SW480 (cell line): ENCODE data around the gene SFSWAP.
"Not testable (repeated sequence)": the region's sequence is repeated elsewhere in the genome, so short reads cannot be mapped to it uniquely, and the experiment has no call there.

Experiments used
- DNase-seq: peaks from one replicate; pipeline ENCODE4 v3.0.0-alpha.2; 2016; ENCODE audit warnings: low spot score

The SFSWAP gene

DNA sequence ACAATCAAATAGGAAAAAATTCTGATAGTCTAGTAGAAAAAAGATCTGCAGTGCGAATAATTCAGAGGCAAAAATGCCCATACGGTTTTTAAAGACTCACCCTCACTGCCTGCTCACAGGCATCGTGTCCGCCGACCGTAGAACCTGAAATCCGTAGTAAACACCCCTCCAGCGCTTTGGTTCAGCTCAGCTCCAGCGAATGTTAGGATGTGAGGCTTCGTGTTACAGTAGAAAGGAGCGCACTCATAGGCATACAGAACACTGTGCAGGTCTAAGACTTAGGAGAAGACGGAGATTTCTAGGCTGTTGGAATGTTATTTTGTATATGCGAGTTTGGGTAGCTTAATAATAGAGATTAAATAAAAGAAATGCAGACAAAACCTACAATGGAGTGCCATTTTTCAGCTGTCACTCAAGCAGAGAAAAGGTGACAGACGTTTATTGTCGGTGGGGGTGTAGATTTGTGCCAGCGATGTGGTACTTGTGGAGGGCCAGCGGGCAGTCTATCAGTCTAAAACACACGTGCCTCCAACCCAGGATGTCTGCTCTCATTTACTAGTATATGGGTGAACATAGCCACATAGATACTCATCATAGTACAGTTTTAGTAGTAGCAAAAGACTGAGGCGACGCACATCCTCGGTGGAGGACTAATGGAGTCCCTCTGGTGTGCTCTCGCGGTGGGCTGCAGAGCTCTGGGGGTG is 25.7 kb downstream of the SFSWAP start:
- DNase-seq: no peak

DNA sequence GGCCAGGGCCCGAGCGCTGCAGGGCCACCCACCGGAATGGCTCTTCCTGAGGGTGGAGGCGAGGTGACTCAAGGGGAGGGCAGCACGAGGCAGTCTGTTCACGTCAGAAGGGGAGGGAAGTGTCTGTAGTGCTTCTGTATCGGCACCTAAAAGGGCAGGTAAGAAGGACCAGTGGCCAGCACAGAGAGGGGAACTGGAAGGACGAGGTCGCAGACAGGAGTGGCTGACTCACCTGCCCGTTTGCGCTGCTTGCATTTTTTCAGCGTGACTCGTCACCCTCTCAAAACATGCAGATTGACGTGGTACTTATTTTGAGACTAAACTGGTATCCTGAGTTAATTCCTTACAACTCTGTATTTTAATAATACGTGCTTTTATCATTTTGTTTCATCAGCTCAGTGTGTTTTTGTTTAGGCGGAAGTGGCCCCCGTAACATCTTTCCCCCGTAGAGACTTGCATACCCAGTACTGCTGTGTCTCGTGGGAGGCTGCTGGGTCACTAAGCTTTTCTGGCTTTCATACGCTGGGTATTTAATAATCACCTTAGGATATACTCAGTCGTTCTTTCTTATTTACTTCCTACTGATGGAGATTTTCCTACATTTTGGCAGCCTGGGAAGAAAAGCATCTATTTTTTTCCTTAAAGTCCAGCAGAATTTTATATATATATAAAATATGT is 26.4 kb downstream of the SFSWAP start:
- peak; percentile 69 for DNase-seq

GRCh38 chr12:131738196-131738595 is 27.3 kb downstream of the SFSWAP start:
- no peak for DNase-seq

DNA sequence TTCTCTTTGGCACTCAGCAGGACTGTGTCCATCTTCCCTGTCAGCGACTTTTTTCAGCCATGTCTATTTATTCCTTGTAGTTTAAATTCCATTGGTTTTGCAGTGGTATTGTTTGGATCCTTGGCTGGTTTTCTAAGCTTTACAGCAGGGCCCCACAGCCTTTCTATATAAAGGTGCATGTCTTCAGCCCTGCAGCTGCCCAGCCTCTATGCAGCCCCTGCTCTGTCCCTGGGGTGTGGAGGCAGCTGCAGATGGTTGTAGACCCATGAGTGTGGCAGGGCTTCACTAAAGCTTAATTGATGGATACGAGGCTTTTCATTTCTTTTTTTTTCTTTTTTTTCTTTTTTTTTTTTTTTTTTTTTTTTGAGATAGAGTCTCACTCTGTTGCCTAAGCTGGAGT is 29.7 kb downstream of the SFSWAP start:
- no peak for DNase-seq

- DNase-seq: not testable (repeated sequence)
These were observed 31.9 kb downstream of the SFSWAP start for GRCh38 chr12:131742761-131743160.

- DNase-seq: not testable (repeated sequence)
These were observed 32.5 kb downstream of the SFSWAP start for GRCh38 chr12:131743410-131743809.

DNA sequence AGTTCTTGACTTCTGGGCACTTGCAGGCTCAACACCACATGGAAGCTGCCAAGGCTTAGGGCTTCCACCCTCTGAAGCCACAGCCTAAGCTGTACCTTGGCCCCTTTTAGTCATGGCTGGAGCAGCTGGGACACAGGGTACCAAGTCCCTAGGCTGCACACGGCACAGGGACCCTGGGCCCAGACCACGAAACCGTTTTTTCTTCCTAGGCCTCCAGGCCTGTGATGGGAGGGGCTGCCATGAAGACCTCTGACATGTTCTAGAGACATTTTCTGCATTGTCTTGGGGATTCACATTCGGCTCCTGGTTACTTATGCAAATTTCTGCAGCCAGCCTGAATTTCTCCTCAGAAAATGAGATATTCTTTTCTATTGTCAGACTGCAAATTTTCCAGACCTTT is 33.0 kb downstream of the SFSWAP start:
- DNase-seq: not testable (repeated sequence)

DNA sequence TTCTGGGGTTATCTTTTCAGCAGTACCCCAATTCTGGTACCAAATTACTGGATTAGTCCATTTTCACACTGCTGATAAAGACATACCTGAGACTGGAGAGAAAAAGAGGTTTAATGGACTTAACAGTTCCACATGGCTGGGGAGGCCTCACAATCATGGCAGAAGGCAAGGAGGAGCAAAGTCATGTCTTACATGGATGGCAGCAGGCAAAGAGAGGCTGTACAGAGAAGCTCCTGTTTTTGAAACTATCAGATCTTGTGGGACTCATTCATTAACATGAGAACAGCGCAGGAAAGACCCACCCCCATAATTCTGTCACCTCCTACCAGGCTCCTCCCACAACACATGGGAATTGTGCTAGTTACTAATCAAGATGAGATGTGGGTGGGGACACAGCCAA is 33.8 kb downstream of the SFSWAP start:
- DNase-seq: not testable (repeated sequence)

DNA sequence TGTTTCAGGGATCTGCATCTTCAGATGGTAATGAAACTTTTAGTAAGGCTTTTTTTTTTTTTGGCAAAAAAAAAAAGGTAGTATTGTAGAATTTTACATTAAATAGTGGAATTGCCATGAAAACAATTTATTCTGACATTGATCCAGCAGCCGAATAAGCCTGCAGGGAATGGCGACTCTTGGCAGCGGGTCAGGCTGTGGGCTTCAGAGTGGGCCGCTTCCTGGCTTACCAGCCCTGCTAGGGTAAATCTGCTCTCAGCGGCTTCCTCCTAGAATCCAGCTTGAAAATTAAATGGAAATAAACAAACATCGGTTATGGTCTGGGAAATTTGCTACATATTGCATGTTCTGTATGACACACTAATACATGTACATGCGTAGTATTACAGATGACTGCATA is 34.8 kb downstream of the SFSWAP start:
- DNase-seq: no peak

GRCh38 chr12:131747276-131748177 is 36.6 kb downstream of the SFSWAP start:
- DNase-seq: no peak

DNA sequence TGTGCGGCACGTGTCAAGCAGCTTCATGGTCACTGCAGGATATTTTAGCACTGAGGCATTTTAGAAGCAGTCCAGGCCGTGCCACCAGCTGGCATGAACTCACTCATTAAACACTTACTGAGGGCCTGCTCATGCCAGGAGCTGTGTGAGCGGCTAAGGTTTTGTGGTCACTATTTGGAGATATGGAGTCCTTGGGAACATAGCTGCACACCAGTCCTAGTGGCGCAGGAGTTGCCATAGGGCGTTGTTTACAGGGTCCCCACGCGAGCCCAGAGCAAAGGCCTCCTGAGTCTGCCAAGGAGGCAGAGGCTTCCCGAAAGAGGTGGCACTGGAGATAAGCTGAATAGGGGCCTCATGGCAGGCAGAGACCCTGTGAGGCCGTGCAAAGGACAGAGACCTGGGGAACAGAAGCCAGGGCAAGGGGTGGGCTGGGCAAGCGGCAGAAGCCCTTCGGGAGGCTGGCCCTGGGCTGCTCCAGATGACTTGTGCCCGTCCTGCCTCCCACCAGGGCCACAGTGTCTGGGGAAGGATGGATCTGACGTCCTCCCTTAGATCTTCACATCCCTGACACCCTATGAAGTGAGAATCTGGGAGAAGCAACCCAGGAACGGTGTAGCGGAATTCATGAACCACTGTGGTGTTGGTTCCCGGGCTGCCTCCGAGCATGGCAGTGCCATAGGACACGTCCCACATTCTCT is 38.9 kb downstream of the SFSWAP start:
- DNase-seq: no peak

DNA sequence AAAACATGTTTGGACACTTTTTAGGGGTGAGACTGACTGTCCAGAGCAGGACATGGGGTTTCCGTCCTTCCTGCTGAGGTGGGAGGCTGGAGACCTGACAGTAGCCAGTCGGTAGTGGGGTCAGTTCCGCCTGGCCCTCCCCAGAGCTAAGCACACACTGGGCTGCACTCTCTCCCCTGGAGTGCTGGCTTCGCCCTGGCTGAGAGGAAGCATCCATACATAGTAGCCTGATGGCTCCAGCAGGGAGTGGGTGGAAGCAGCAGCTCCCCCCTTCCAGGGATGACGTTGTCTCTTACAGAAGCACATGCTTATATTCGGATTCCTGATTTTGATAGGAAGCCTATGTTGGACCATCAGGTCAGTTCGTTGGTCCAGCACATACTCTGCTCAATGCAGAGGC is 40.4 kb downstream of the SFSWAP start:
- no peak for DNase-seq

DNA sequence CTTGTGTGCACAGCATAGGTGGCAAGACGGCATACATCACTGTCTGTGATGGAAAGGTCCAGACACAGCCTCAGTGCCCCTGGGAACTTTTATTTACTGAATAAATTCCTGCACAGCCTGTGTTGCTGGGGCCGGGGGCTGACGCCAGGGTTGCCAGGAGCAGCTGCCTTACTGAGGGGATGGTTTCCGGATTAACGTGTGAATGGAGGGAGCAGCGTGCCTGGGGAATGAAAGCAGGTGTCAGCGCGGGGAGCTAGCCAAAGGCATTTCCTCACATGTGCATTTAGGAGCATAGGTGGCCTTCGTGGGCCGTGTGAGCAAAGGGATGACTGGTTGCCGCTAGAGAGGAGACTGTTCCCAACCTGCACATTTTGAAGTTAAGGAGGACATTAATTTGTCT is 41.6 kb downstream of the SFSWAP start:
- no peak for DNase-seq

- DNase-seq: no peak
These were observed 42.1 kb downstream of the SFSWAP start for GRCh38 chr12:131753005-131753404.

- DNase-seq: no peak
These were observed 42.9 kb downstream of the SFSWAP start for GRCh38 chr12:131753757-131754156.

DNA sequence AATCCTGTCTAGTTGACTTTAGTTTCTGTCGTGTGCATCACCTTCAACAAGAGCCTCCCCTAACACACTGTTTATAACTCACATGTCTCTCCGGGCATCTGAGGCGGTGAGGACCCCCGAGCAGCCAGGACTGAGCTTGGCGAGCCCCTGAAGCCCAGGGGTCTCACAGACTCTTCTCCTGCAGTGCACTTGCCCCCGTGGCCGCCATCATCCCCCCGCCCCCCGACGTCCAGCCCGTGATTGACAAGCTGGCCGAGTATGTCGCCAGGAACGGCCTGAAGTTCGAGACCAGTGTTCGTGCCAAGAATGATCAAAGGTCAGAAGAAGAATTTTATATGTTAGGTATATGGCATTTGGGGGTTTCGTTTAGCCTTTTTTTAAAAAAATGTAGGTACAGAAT is 43.3 kb downstream of the SFSWAP start:
- no peak for DNase-seq

- peak; percentile 92 for DNase-seq
These were observed 44.6 kb downstream of the SFSWAP start for GRCh38 chr12:131755305-131756113.

GRCh38 chr12:131756441-131756840 is 45.6 kb downstream of the SFSWAP start:
- DNase-seq: no peak

DNA sequence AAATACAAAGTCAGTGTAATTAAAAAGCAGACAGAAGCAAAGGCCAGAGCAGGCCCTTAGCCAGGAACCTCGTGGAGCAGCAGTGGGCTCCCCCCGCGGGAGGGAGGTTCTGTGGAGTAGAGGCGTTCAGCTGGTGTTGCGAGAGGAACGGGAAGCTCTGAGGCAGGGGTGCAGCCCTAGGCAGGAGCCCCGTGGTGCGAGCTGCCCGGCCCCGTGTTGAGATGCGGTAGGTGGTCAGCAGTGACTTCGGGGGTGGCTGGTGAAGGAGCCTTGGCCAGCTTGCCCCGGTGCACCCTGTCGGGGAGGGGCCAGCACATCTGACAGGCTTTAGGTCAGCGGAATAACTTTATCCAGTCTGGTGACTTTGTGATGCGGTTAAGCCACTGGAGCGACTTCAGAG is 46.2 kb downstream of the SFSWAP start:
- no peak for DNase-seq

DNA sequence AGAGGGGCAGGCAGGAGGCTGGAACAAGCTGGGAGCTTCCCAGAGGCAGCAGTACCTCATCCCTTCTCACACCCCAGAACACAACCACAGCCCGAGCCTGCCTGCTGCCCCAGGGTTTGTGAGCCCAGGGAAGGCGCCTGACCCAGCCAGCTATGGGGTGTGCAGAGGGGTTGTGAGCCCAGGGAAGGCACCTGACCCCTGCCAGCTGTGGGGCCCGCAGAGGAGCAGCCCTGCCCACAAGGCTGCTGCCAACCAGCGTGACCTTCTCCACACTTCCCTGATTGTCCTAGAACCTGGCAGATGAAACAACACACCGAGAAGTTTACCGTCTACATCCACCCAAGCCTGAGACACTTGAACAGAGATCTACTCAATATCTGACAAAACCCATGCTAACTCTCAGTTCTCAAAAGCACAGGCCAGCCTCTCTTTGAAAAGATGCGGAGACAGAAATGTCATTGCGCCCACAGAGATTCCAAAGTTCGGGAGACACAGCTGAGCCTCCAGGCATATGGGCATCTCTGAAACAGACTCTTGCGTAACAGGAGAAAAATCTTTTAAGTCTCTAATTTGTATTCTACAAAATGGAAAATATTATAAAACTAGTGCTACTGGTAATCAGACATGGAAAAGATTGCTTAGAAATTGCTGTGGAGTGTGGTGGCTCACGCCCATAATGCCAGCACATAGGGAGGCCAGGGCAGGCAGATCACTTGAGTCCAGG is 47.3 kb downstream of the SFSWAP start:
- no peak for DNase-seq

DNA sequence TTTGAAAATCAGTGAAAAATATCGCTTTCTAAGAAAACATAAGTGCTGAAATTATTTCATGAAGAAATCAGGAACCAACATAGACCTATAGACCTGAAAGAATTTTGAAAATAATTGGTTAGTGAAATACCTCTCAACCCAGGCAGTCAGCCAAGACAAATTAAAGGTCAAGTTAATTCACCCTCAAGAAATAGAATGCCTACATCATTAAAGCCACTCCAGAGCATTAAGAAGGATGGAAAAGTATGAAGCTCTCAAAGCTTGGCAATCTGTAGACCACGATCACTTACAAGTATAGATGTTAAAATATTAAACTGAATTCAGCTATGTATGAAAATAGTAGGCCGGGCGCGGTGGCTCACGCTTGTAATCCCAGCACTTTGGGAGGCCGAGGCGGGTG is 48.3 kb downstream of the SFSWAP start:
- DNase-seq: no peak
